H9 (cell line): ENCODE measurements around the gene NRDE2. TPM values are rescaled to one million over a fixed set of nuclear protein-coding genes. Genes with fewer than 3 reads are reported as not detected.
"Not testable (repeated sequence)": the region's sequence is repeated elsewhere in the genome, so short reads cannot be mapped to it uniquely, and the experiment has no call there.

Source experiments
- DNase-seq: peaks from one replicate; pipeline ENCODE4 v3.0.0-alpha.2; 2017
- H2AFZ ChIP-seq: one replicate; pipeline ENCODE4 v1.6.1; 2013; ENCODE audit warnings: mild to moderate bottlenecking, low read length, control low read depth, moderate library complexity
- H2AK5ac ChIP-seq: 2 replicates; pipeline ENCODE4 v1.6.1; 2013; ENCODE audit warnings: low read length, control low read depth, mixed read lengths; ENCODE audit not compliant: insufficient read length
- H2BK120ac ChIP-seq: one replicate; pipeline ENCODE4 v1.6.1; 2013; ENCODE audit warnings: low read depth, mild to moderate bottlenecking, low read length, control low read depth, inconsistent platforms; ENCODE audit not compliant: poor library complexity, severe bottlenecking
- H2BK12ac ChIP-seq: 2 replicates; pipeline ENCODE4 v1.6.1; 2013; ENCODE audit warnings: low read length, control low read depth, mixed read lengths, low read depth; ENCODE audit not compliant: insufficient read length
- H2BK15ac ChIP-seq: 2 replicates; pipeline ENCODE4 v1.6.1; 2013; ENCODE audit warnings: low read depth, low read length, control low read depth
- H2BK20ac ChIP-seq: one replicate; pipeline ENCODE4 v1.6.1; 2013; ENCODE audit warnings: low read depth, mild to moderate bottlenecking, low read length, control low read depth, inconsistent platforms; ENCODE audit not compliant: poor library complexity, severe bottlenecking
- H2BK5ac ChIP-seq: 2 replicates; pipeline ENCODE4 v1.6.1; 2013; ENCODE audit warnings: low read length, control low read depth, mixed read lengths; ENCODE audit not compliant: insufficient read length
- H3K14ac ChIP-seq: 2 replicates; pipeline ENCODE4 v1.6.1; 2013; ENCODE audit warnings: low read length, control low read depth; ENCODE audit not compliant: insufficient read depth
- H3K18ac ChIP-seq: 2 replicates; pipeline ENCODE4 v1.6.1; 2013; ENCODE audit warnings: low read depth, mild to moderate bottlenecking, mixed read lengths, low read length, control low read depth; ENCODE audit not compliant: insufficient read length
- H3K23ac ChIP-seq: 2 replicates; pipeline ENCODE4 v1.6.1; 2013; ENCODE audit warnings: low read length, control low read depth, mixed read lengths, low read depth; ENCODE audit not compliant: insufficient read length
- H3K23me2 ChIP-seq: 2 replicates; pipeline ENCODE4 v1.6.1; 2013; ENCODE audit warnings: low read depth, mild to moderate bottlenecking, mixed read lengths, low read length, control low read depth; ENCODE audit not compliant: insufficient read length, poor library complexity, severe bottlenecking
- H3K27ac ChIP-seq: 2 replicates; pipeline ENCODE4 v1.5.1; 2013; ENCODE audit warnings: low read length, control low read depth, mixed read lengths, low read depth; ENCODE audit not compliant: insufficient read length
- H3K27me3 ChIP-seq: 2 replicates; pipeline ENCODE4 v1.6.1; 2013; ENCODE audit warnings: low read length, control low read depth, inconsistent platforms; ENCODE audit not compliant: insufficient read depth
- H3K4ac ChIP-seq: 2 replicates; pipeline ENCODE4 v1.6.1; 2013; ENCODE audit warnings: low read depth, mild to moderate bottlenecking, control low read depth, inconsistent platforms, low read length, moderate library complexity
- H3K4me1 ChIP-seq: 2 replicates; pipeline ENCODE4 v1.6.1; 2013; ENCODE audit warnings: low read length, control low read depth, inconsistent platforms; ENCODE audit not compliant: insufficient read depth
- H3K4me2 ChIP-seq: 2 replicates; pipeline ENCODE4 v1.6.1; 2013; ENCODE audit warnings: low read length, control low read depth, mixed read lengths; ENCODE audit not compliant: insufficient read length, insufficient read depth
- H3K56ac ChIP-seq: 2 replicates; pipeline ENCODE4 v1.6.1; 2013; ENCODE audit warnings: low read depth, mild to moderate bottlenecking, mixed read lengths, low read length, control low read depth; ENCODE audit not compliant: insufficient read length
- H3K79me1 ChIP-seq: 2 replicates; pipeline ENCODE4 v1.6.1; 2013; ENCODE audit warnings: low read depth, mild to moderate bottlenecking, moderate library complexity, low read length, control low read depth, inconsistent platforms; ENCODE audit not compliant: insufficient read depth, poor library complexity, severe bottlenecking
- H3K79me2 ChIP-seq: 2 replicates; pipeline ENCODE4 v1.6.1; 2013; ENCODE audit warnings: low read length, control low read depth, inconsistent platforms; ENCODE audit not compliant: insufficient read depth
- H3K9ac ChIP-seq: 2 replicates; pipeline ENCODE4 v1.6.1; 2013; ENCODE audit warnings: low read length, control low read depth, mixed read lengths; ENCODE audit not compliant: insufficient read length; ENCODE audit errors: extremely low read depth
- H3K9me3 ChIP-seq: one replicate; pipeline ENCODE4 v1.6.1; 2013; ENCODE audit warnings: low read depth, low read length, inconsistent platforms; ENCODE audit not compliant: control insufficient read depth
- H3T11ph ChIP-seq: one replicate; pipeline ENCODE4 v1.6.1; 2013; ENCODE audit warnings: mild to moderate bottlenecking, low read length, control low read depth, inconsistent platforms
- H4K20me1 ChIP-seq: one replicate; pipeline ENCODE4 v1.6.1; 2013; ENCODE audit not compliant: control insufficient read depth, insufficient read length, insufficient read depth
- H4K5ac ChIP-seq: 2 replicates; pipeline ENCODE4 v1.6.1; 2013; ENCODE audit warnings: low read depth, mild to moderate bottlenecking, mixed read lengths, low read length, control low read depth; ENCODE audit not compliant: insufficient read length
- H4K8ac ChIP-seq: replicated peaks from 2 replicates; pipeline ENCODE4 v1.6.1; 2013; ENCODE audit warnings: low read length, control low read depth, mixed read lengths, low read depth; ENCODE audit not compliant: insufficient read length
- H4K91ac ChIP-seq: 2 replicates; pipeline ENCODE4 v1.6.1; 2013; ENCODE audit warnings: low read depth, mild to moderate bottlenecking, moderate library complexity, mixed read lengths, low read length, control low read depth; ENCODE audit not compliant: insufficient read length
- H3K27ac Mint-ChIP-seq, 3 experiments: 2 replicates in 2 of 3; 3 replicates in 1 of 3; pipeline ENCODE4 v1.8.0; 2020 to 2021; ENCODE audit warnings: mixed read lengths in 3 of 3, mild to moderate bottlenecking in 1 of 3, moderate library complexity in 1 of 3
- H3K27me3 Mint-ChIP-seq: 2 replicates; pipeline ENCODE4 v1.8.0; 2021; ENCODE audit warnings: low read depth, mild to moderate bottlenecking, moderate library complexity, mixed read lengths
- H3K36me3 Mint-ChIP-seq, 3 experiments: 2 replicates in 2 of 3; 3 replicates in 1 of 3; pipeline ENCODE4 v1.8.0; 2020 to 2021; ENCODE audit warnings: low read depth in 3 of 3, mixed read lengths in 3 of 3; ENCODE audit not compliant: insufficient read depth in 1 of 3
- H3K4me1 Mint-ChIP-seq, 2 experiments: 2 replicates each; pipeline ENCODE4 v1.8.0; 2020; ENCODE audit warnings: mixed read lengths in 2 of 2
- H3K4me3 Mint-ChIP-seq, 2 experiments: 2 replicates in 1 of 2; 3 replicates in 1 of 2; pipeline ENCODE4 v1.8.0; 2020 to 2021; ENCODE audit warnings: mild to moderate bottlenecking in 2 of 2, mixed read lengths in 2 of 2, moderate library complexity in 1 of 2
- H3K9me3 Mint-ChIP-seq, 2 experiments: 2 replicates in 1 of 2; 3 replicates in 1 of 2; pipeline ENCODE4 v1.8.0; 2020; ENCODE audit warnings: mild to moderate bottlenecking in 2 of 2, mixed read lengths in 2 of 2, moderate library complexity in 1 of 2
- WGBS: extraction: QIAGEN DNeasy Blood & Tissue Kit; methylation state at CpG from one replicate; pipeline ENCODE4 v1.1.7; 2013; ENCODE audit warnings: missing lambda C conversion rate, low lambda C conversion rate, mixed read lengths; ENCODE audit not compliant: insufficient read length; ENCODE audit errors: extremely low coverage; 5-methylcytosine and 5-hydroxymethylcytosine counted together
- total RNA-seq: library from RNA; stranded (reverse); gene quantifications from 2 replicates; pipeline ENCODE4 v1.2.1, GENCODE V29; 2021
- TF ChIP-seq, protein P1 (sequence below): fragments of 200-600 bp; sonication (generic); conservative IDR thresholded peaks from 3 replicates; pipeline ENCODE4 v1.8.0; 2021; ENCODE audit warnings: antibody characterized with exemption, mild to moderate bottlenecking

NRDE2 gene
- total RNA-seq, 1 experiment from 2014 or later, result 21.2 TPM

DNA sequence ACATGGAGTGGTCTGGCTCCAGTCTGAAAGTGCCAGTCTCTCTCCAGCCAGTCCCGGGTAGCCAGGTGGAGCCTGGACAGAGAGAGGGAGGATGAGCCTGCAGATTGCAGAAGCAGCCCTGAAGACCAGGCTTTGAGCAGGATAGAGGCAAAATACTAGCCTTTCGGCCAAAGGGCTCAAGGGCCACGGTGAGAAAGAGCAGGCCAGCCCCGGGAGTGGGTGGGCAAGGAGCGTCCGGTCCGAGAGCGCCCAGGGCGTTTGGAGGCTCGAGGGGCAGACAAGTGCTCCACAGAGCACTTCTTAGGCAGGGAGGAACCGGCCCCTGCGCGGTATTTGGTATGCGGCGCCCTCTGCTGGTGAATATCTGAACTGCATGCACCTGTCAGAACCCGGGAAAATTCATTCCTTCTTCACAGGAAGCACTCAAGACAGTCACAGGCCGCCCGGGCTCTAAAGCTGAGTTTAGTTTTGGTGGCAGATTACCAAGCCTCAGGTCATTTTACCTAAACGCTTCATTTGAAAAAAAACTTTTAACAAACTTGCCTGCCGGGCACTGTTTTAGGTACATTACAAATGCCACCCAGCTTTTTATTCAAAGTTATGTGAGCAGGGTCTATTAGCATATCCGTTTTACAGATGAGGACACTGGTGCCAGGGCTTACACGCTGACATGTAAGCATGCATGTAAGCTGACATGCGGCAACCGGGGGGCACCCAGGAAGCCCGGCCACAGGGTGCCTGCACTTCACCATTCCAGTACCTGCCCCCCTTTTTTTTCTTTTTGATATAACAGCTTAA is 96.4 kb downstream of the NRDE2 start:
- H3K18ac ChIP-seq, result no peak overlapping the region
- no CpG with 5 or more reads among the region's 25 CpGs for WGBS
- H2AFZ ChIP-seq, result no peak overlapping the region
- TF ChIP-seq, protein P1, sequence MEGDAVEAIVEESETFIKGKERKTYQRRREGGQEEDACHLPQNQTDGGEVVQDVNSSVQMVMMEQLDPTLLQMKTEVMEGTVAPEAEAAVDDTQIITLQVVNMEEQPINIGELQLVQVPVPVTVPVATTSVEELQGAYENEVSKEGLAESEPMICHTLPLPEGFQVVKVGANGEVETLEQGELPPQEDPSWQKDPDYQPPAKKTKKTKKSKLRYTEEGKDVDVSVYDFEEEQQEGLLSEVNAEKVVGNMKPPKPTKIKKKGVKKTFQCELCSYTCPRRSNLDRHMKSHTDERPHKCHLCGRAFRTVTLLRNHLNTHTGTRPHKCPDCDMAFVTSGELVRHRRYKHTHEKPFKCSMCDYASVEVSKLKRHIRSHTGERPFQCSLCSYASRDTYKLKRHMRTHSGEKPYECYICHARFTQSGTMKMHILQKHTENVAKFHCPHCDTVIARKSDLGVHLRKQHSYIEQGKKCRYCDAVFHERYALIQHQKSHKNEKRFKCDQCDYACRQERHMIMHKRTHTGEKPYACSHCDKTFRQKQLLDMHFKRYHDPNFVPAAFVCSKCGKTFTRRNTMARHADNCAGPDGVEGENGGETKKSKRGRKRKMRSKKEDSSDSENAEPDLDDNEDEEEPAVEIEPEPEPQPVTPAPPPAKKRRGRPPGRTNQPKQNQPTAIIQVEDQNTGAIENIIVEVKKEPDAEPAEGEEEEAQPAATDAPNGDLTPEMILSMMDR, result peak; percentile 99
- no peak overlapping the region for H3K14ac ChIP-seq
- Mint-ChIP-seq H3K27ac (no peak overlapping the region), H3K36me3 (peaks cover 5 to 27% (median 23%) of the 10 kb centered on the region in 3 experiments; a peak in 5 of 7 replicates), H3K4me3 (peak overlapping the region in 1 of 2 experiments; percentile 27; a peak in 1 of 5 replicates), H3K27me3 (peaks cover 24% of the 10 kb centered on the region), H3K4me1 (no peaks in the 10 kb centered on the region), H3K9me3 (peaks cover 39% of the 10 kb centered on the region in 2 experiments)
- H2BK120ac ChIP-seq, result no peak overlapping the region
- H4K91ac ChIP-seq, result no peak overlapping the region
- no peak overlapping the region for H3K27ac ChIP-seq
- H2BK20ac ChIP-seq, result no peak overlapping the region
- no peak overlapping the region for H2BK5ac ChIP-seq
- H3T11ph ChIP-seq, result no peak overlapping the region
- no peaks in the 10 kb centered on the region for H3K23me2 ChIP-seq
- H2BK15ac ChIP-seq, result no peak overlapping the region
- H3K79me2 ChIP-seq, result no peaks in the 10 kb centered on the region
- H3K27me3 ChIP-seq, result no peaks in the 10 kb centered on the region
- no peaks in the 10 kb centered on the region for H3K4me1 ChIP-seq
- H4K8ac ChIP-seq, result no peak overlapping the region
- no peak overlapping the region for H2AK5ac ChIP-seq
- no peak overlapping the region for H3K4ac ChIP-seq
- H4K5ac ChIP-seq, result no peak overlapping the region
- no peak overlapping the region for H3K56ac ChIP-seq
- H3K4me2 ChIP-seq, result no peak overlapping the region
- H3K9ac ChIP-seq, result no peak overlapping the region
- no peak overlapping the region for H3K23ac ChIP-seq
- H3K9me3 ChIP-seq, result peaks cover 16% of the 10 kb centered on the region
- no peaks in the 10 kb centered on the region for H3K79me1 ChIP-seq
- H2BK12ac ChIP-seq, result no peak overlapping the region
- peak; percentile 89 for DNase-seq
- H4K20me1 ChIP-seq, result no peaks in the 10 kb centered on the region

DNA sequence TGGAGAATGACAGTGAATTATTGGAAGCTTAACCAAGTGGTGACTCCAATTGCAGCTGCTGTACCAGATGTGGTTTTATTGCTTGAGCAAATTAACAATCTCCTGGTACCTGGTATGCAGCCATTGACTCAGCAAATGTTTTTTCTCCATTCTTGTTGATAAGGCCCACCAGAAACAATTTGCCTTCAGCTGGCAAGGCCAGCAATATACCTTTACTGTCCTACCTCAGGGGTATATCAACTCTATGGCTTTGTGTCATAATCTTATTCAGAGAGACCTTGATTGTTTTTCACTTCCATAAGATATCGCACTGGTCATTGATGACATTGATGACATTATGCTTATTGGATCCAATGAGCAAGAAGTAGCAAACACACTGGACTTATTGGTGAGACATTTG is 101.8 kb downstream of the NRDE2 start:
- not testable (repeated sequence) for H3K9me3 ChIP-seq, H2AFZ ChIP-seq, H3K4me1 Mint-ChIP-seq

More for the DNA sequence above, 101.8 kb downstream of the NRDE2 start:
- H3K18ac ChIP-seq, H2BK12ac ChIP-seq, H3K4me3 Mint-ChIP-seq, H3K56ac ChIP-seq, H2BK15ac ChIP-seq, H3K27ac Mint-ChIP-seq, H3T11ph ChIP-seq, H3K79me2 ChIP-seq, H3K9me3 Mint-ChIP-seq, H3K4me2 ChIP-seq, H2BK5ac ChIP-seq, H3K79me1 ChIP-seq, H2AK5ac ChIP-seq, H4K5ac ChIP-seq, H3K27me3 ChIP-seq, H4K8ac ChIP-seq, H2BK20ac ChIP-seq, H3K23me2 ChIP-seq, H3K9ac ChIP-seq, H3K27ac ChIP-seq, H4K20me1 ChIP-seq, DNase-seq, H4K91ac ChIP-seq, H3K4ac ChIP-seq, H2BK120ac ChIP-seq, H3K36me3 Mint-ChIP-seq, H3K23ac ChIP-seq, H3K4me1 ChIP-seq, H3K14ac ChIP-seq: not testable (repeated sequence)
- WGBS, result no CpG with 5 or more reads among the region's 1 CpG
- H3K27me3 Mint-ChIP-seq, result peaks cover 17% of the 10 kb centered on the region
